ENCODE data around the gene ZSWIM4. TPM values are rescaled to one million over a fixed set of nuclear protein-coding genes. Genes with fewer than 3 reads are reported as not detected.

Gene ZSWIM4
- total RNA-seq, 1 experiment from 2014 or later = 9.8 TPM

GRCh38 chr19:13768510-13768909, 26.7 kb upstream of the ZSWIM4 start:
- no peaks in the 10 kb centered on the region for H3K27me3 ChIP-seq (replicated peaks; ENCODE audit: insufficient read depth, low read depth, low read length, poor library complexity)
- POLR2A ChIA-PET (ENCODE audit: low non-redundant PET) = no interaction called here
- no peak for DNase-seq (ENCODE audit: low spot score)
- no peak overlapping the region for H3K4me3 ChIP-seq (ENCODE audit: low read depth, low read length, poor library complexity, severe bottlenecking)
- TF ChIP-seq CTCF (conservative IDR thresholded peaks at IDR 0.05; ENCODE audit: low read depth, low read length) (no peak), EZH2 (IDR thresholded peaks at IDR 0.05; ENCODE audit: borderline replicate concordance, low read depth, low read length, poor library complexity, severe bottlenecking) (no peak)
- H3K27ac ChIP-seq (ENCODE audit: low read depth, low read length, poor library complexity, severe bottlenecking) = no peak overlapping the region
- intact Hi-C loops (cut with micrococcal nuclease; ENCODE audit: unreplicated experiment) = no loop called here
- H3K4me1 ChIP-seq (ENCODE audit: insufficient read depth, low read length, poor library complexity, severe bottlenecking) = peaks cover 10% of the 10 kb centered on the region
- H3K36me3 ChIP-seq (ENCODE audit: insufficient read depth, low read length, poor library complexity, severe bottlenecking) = peaks cover 40% of the 10 kb centered on the region
- no TSS peak for BruUV-seq (replicated peaks)
- CTCF ChIA-PET = no interaction called here
- no peaks in the 10 kb centered on the region for H3K9me3 ChIP-seq (ENCODE audit: low read depth, low read length, poor library complexity, severe bottlenecking)

DNA sequence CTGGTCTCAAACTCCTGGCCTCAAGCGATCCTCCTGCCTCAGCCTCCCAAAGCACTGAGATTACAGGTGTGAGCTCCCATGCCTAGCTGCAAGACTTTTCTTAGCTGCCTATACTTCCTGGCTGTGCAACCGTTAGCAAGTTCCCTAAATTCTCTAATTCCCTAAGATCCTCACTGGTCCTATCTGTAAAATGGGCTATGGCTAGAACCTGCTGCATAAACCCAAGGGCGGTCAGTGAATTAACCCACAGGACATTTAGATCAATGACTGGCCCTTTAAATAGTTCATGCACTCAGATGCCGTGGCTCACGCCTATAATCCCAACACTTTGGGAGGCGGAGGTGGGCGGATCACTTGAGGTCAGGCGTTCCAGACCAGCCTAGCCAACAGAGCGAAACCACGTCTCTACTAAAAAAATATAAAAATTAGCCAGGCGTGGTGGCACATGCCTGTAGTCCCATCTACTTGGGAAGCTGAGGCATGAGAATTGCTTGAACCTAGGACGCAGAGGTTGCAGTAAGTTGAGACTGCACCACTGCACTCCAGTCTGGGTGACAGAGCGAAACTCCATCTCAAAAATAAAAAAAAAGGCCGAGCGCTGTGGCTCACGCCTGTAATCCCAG, 25.1 kb upstream of the ZSWIM4 start:
- Histone ChIP-seq H3K36me3 (ENCODE audit: insufficient read depth, low read length, poor library complexity, severe bottlenecking) (peaks cover 40% of the 10 kb centered on the region), H3K27ac (ENCODE audit: low read depth, low read length, poor library complexity, severe bottlenecking) (no peak overlapping the region), H3K9me3 (ENCODE audit: low read depth, low read length, poor library complexity, severe bottlenecking) (no peaks in the 10 kb centered on the region), H3K4me1 (ENCODE audit: insufficient read depth, low read length, poor library complexity, severe bottlenecking) (peaks cover 9% of the 10 kb centered on the region), H3K4me3 (ENCODE audit: low read depth, low read length, poor library complexity, severe bottlenecking) (no peak overlapping the region), H3K27me3 (replicated peaks; ENCODE audit: insufficient read depth, low read depth, low read length, poor library complexity) (no peaks in the 10 kb centered on the region)
- no TSS peak for BruUV-seq (replicated peaks)
- intact Hi-C loops (cut with micrococcal nuclease; ENCODE audit: unreplicated experiment) = no loop called here
- no peak for TF ChIP-seq EZH2 (IDR thresholded peaks at IDR 0.05; ENCODE audit: borderline replicate concordance, low read depth, low read length, poor library complexity, severe bottlenecking)
- TF ChIP-seq CTCF (conservative IDR thresholded peaks at IDR 0.05; ENCODE audit: low read depth, low read length) = no peak
- no peak for DNase-seq (ENCODE audit: low spot score)
- ChIA-PET CTCF (no interaction called here), POLR2A (ENCODE audit: low non-redundant PET) (no interaction called here)

DNA sequence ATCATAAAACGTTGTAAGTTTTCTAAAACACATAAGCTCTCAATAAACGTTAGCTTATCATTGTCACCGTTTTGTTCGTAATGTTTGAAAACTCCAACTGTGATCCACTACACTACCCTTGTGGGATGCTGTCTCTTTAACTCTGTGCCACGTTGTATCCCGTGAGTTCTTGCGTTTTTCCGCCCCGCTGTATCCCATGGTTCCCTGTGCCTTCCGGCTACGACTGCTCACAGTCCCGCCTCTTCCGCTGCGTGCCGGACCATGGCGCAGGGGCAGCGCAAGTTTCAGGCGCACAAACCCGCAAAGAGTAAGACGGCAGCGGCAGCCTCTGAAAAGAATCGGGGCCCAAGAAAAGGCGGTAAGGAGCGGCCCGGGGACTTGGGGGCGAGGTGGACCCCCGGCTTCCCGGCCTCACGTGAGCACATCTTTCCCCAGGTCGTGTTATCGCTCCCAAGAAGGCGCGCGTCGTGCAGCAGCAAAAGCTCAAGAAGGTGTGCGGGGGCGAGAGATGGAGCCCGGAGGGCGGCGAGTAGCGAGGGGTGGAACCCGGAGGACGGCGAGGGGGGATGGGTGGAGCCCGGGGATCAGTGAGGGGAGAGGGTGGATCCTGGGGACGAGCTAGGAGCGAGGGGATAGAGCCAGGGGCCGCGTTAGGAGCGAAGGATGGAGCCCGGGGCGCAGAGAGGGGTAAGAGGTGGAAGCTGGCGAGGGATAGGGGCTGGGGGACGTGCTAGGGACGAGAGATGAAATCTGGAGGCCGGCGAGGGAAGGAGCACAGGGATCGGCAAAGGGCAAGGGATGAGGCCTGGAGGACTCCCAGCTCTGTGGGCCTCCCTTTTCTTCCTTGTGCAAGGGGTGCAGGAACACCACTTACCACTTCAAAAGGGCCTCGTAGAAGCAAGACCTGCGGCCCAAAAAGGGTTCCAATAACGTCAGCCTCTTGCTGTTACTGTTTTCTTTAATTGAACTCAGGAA, 20.7 kb upstream of the ZSWIM4 start, which contains the start of gene C19orf53:
TSS of gene C19orf53 (plus strand) at position 240 of the 975 bp plus-strand sequence. CDS start at position 262, 22 bp downstream.
- peak; percentile 94 for DNase-seq (ENCODE audit: low spot score)
- intact Hi-C loops (cut with micrococcal nuclease; ENCODE audit: unreplicated experiment) = loop anchor here (1.0 kb wide), 1 partner anchor 9 kb away; no protein-coding TSS in a partner anchor
- Histone ChIP-seq H3K27me3 (replicated peaks; ENCODE audit: insufficient read depth, low read depth, low read length, poor library complexity) (no peaks in the 10 kb centered on the region), H3K36me3 (ENCODE audit: insufficient read depth, low read length, poor library complexity, severe bottlenecking) (peaks cover 41% of the 10 kb centered on the region), H3K27ac (ENCODE audit: low read depth, low read length, poor library complexity, severe bottlenecking) (peak within 1 kb of the TSS; percentile 92), H3K9me3 (ENCODE audit: low read depth, low read length, poor library complexity, severe bottlenecking) (no peaks in the 10 kb centered on the region), H3K4me3 (ENCODE audit: low read depth, low read length, poor library complexity, severe bottlenecking) (peak within 1 kb of the TSS; percentile 95), H3K4me1 (ENCODE audit: insufficient read depth, low read length, poor library complexity, severe bottlenecking) (peaks cover 6% of the 10 kb centered on the region)
- TF ChIP-seq CTCF (conservative IDR thresholded peaks at IDR 0.05; ENCODE audit: low read depth, low read length) = no peak
- no peak for TF ChIP-seq EZH2 (IDR thresholded peaks at IDR 0.05; ENCODE audit: borderline replicate concordance, low read depth, low read length, poor library complexity, severe bottlenecking)
- CTCF ChIA-PET = interaction anchor here (0.6 to 1.6 kb wide), 4 partner anchors 88 to 640 kb away, joined by 3 to 11 read pairs (median 4); no protein-coding TSS in a partner anchor
- BruUV-seq (replicated peaks) = no TSS peak
- POLR2A ChIA-PET (ENCODE audit: low non-redundant PET) = interaction anchor here (0.6 kb wide), 2 partner anchors 50 to 52 kb away, joined by 3 to 4 read pairs; no protein-coding TSS in a partner anchor
